Keratinocyte (primary cell): ENCODE results near the gene PHAF1. TPM values are rescaled to one million over a fixed set of nuclear protein-coding genes. Genes with fewer than 3 reads are reported as not detected.

ENCODE experiments used
- DNase-seq: peaks from one replicate; pipeline ENCODE4 v3.0.0-alpha.2; 2011; ENCODE audit warnings: low read depth, missing footprints, low spot score
- FAIRE-seq: peaks from 2 replicates; lab custom pipeline; 2011; peaks lifted over from hg19 to GRCh38; lab: Jason Lieb, UNC
- H2AFZ ChIP-seq: 2 replicates; pipeline ENCODE4 v1.6.0; 2012; ENCODE audit warnings: low read length, control low read depth, inconsistent platforms; ENCODE audit not compliant: control insufficient read depth
- H3K27ac ChIP-seq: 2 replicates; pipeline ENCODE4 v1.5.1; 2011; ENCODE audit warnings: low read length; ENCODE audit not compliant: control insufficient read depth, insufficient read depth
- H3K27me3 ChIP-seq: 3 replicates; pipeline ENCODE4 v1.6.0; 2011; ENCODE audit warnings: low read length; ENCODE audit not compliant: control insufficient read depth, insufficient read depth; ENCODE audit errors: extremely low read depth
- H3K36me3 ChIP-seq, 2 experiments: 2 replicates in 1 of 2; 3 replicates in 1 of 2; pipeline ENCODE4 v1.5.1; 2011; ENCODE audit warnings: low read length in 2 of 2, mild to moderate bottlenecking in 1 of 2; ENCODE audit not compliant: control insufficient read depth in 2 of 2, insufficient read depth in 2 of 2; ENCODE audit errors: extremely low read depth in 1 of 2
- H3K4me1 ChIP-seq: 3 replicates; pipeline ENCODE4 v1.5.1; 2011; ENCODE audit warnings: low read length; ENCODE audit not compliant: control insufficient read depth, insufficient read depth; ENCODE audit errors: extremely low read depth
- H3K4me2 ChIP-seq: 3 replicates; pipeline ENCODE4 v1.6.0; 2011; ENCODE audit warnings: low read depth, low read length; ENCODE audit not compliant: control insufficient read depth, insufficient read depth; ENCODE audit errors: extremely low read depth
- H3K4me3 ChIP-seq, 3 experiments: fragments of 200-600 bp in 1 of 3; sonication (generic) in 1 of 3; 2 replicates in 2 of 3; 3 replicates in 1 of 3; pipeline ENCODE4 v1.5.1; 2011 to 2016; ENCODE audit warnings: low read length in 3 of 3, mild to moderate bottlenecking in 3 of 3, control low read depth in 2 of 3, inconsistent platforms in 1 of 3, low read depth in 1 of 3, mixed read lengths in 1 of 3, mixed run types in 1 of 3, moderate library complexity in 1 of 3; ENCODE audit not compliant: control insufficient read depth in 2 of 3, insufficient read depth in 2 of 3; ENCODE audit errors: extremely low read depth in 1 of 3
- H3K79me2 ChIP-seq: 2 replicates; pipeline ENCODE4 v1.6.0; 2012; ENCODE audit warnings: low read length; ENCODE audit not compliant: control insufficient read depth, insufficient read depth
- H3K9ac ChIP-seq: 3 replicates; pipeline ENCODE4 v1.6.0; 2011; ENCODE audit warnings: low read length; ENCODE audit not compliant: control insufficient read depth, insufficient read depth; ENCODE audit errors: extremely low read depth
- H3K9me1 ChIP-seq: 3 replicates; pipeline ENCODE4 v1.6.0; 2011; ENCODE audit warnings: low read length; ENCODE audit not compliant: control insufficient read depth, insufficient read depth; ENCODE audit errors: extremely low read depth
- H3K9me3 ChIP-seq: 2 replicates; pipeline ENCODE4 v1.5.1; 2012; ENCODE audit warnings: low read depth, low read length; ENCODE audit not compliant: control insufficient read depth
- H4K20me1 ChIP-seq: 3 replicates; pipeline ENCODE4 v1.6.0; 2011; ENCODE audit warnings: low read length; ENCODE audit not compliant: control insufficient read depth, insufficient read depth; ENCODE audit errors: extremely low read depth
- CTCF ChIP-seq, 3 experiments: IDR thresholded peaks in 1 of 3; conservative IDR thresholded peaks in 1 of 3; optimal IDR thresholded peaks in 1 of 3; 2 replicates in 2 of 3; 3 replicates in 1 of 3; pipeline versions ENCODE3 to v1.5.1; 2011; ENCODE audit warnings: low read length in 3 of 3, mild to moderate bottlenecking in 3 of 3, moderate library complexity in 2 of 3, control low read depth in 1 of 3, inconsistent platforms in 1 of 3; ENCODE audit not compliant: insufficient read depth in 2 of 3; ENCODE audit errors: extremely low read depth in 1 of 3
- EZH2 ChIP-seq: IDR thresholded peaks from one replicate; pipeline ENCODE4 v1.6.1; 2012; ENCODE audit warnings: inconsistent platforms, mild to moderate bottlenecking, low read length, moderate library complexity
- dilution Hi-C: fragments of 300-500 bp; cut with MboI; formaldehyde crosslinking; loops from one replicate; pipeline ENCODE4 v1.7.0; 2020; ENCODE audit warnings: low sequenced_read_pairs; ENCODE audit not compliant: extremely low pct_ligation_motif_present
- polyA plus RNA-seq, 5 experiments: library from polyadenylated mRNA; depleted of rRNA in 3 of 5; stranded (reverse) in 3 of 5; stranded (forward) in 1 of 5; unstranded in 1 of 5; fragments of >200 nt; gene quantifications; 1 replicate in 1 of 5; 2 replicates in 3 of 5; 3 replicates in 1 of 5; pipeline versions ENCODE4 v1.2.1 to v1.2.3, GENCODE V29; 2011 to 2012; ENCODE audit warnings: missing spikeins in 2 of 5, low read depth in 1 of 5, low replicate concordance in 1 of 5

The PHAF1 gene
- polyA plus RNA-seq, 1 donor (not counting 4 experiments of a cell fraction or from before 2014, with no cell fraction given): 26.7 TPM

GRCh38 chr16:67105881-67106280 is 3.9 kb upstream of the PHAF1 start:
- H4K20me1 ChIP-seq: no peaks in the 10 kb centered on the region
- H3K4me1 ChIP-seq: peaks cover 19% of the 10 kb centered on the region
- H3K4me2 ChIP-seq: peak overlapping the region; percentile 32
- TF ChIP-seq EZH2 (no peak), CTCF (optimal IDR thresholded peaks at IDR 0.05 in 1 of 3, IDR thresholded peaks at IDR 0.05 in 1 of 3, conservative IDR thresholded peaks at IDR 0.05 in 1 of 3; ENCODE audit: extremely low read depth in 1 of 3, insufficient read depth in 2 of 3, low read length in 3 of 3) (no peak)
- dilution Hi-C loops: no loop called here
- peaks cover 2% of the 10 kb centered on the region for H3K9me1 ChIP-seq
- peaks cover 0 to 2% of the 10 kb centered on the region in 2 experiments for H3K36me3 ChIP-seq
- H3K79me2 ChIP-seq: peaks cover 11% of the 10 kb centered on the region
- H3K9ac ChIP-seq: no peak overlapping the region
- no peaks in the 10 kb centered on the region for H3K27me3 ChIP-seq
- H3K27ac ChIP-seq: no peak overlapping the region
- FAIRE-seq (no peak), DNase-seq (no peak)
- no peak overlapping the region for H3K4me3 ChIP-seq
- no peak overlapping the region for H2AFZ ChIP-seq
- H3K9me3 ChIP-seq: no peaks in the 10 kb centered on the region

GRCh38 chr16:67108489-67108888 is 1.3 kb upstream of the PHAF1 start:
- peaks cover 34% of the 10 kb centered on the region for H3K79me2 ChIP-seq
- H3K4me2 ChIP-seq: no peak overlapping the region
- H4K20me1 ChIP-seq: no peaks in the 10 kb centered on the region
- no peak overlapping the region for H3K9ac ChIP-seq
- peaks cover 2% of the 10 kb centered on the region for H3K9me1 ChIP-seq
- TF ChIP-seq CTCF (optimal IDR thresholded peaks at IDR 0.05 in 1 of 3, IDR thresholded peaks at IDR 0.05 in 1 of 3, conservative IDR thresholded peaks at IDR 0.05 in 1 of 3; ENCODE audit: extremely low read depth in 1 of 3, insufficient read depth in 2 of 3, low read length in 3 of 3) (no peak), EZH2 (no peak)
- peaks cover 33% of the 10 kb centered on the region for H3K4me1 ChIP-seq
- H3K36me3 ChIP-seq: no peaks in the 10 kb centered on the region
- dilution Hi-C loops: no loop called here
- H3K27ac ChIP-seq: no peak overlapping the region
- H3K27me3 ChIP-seq: no peaks in the 10 kb centered on the region
- DNase-seq: no peak
- FAIRE-seq: no peak
- no peak overlapping the region for H3K4me3 ChIP-seq
- no peak overlapping the region for H2AFZ ChIP-seq
- H3K9me3 ChIP-seq: no peaks in the 10 kb centered on the region
